Psoas muscle (tissue), 8 donors: ENCODE results near the gene EYA4. TPM values are rescaled to one million over a fixed set of nuclear protein-coding genes. Genes with fewer than 3 reads are reported as not detected.

ENCODE experiments used
- ATAC-seq, 4 donors: fragments of 200-7000 bp; cut with Tn5 transposase; one replicate each; pipeline ENCODE4 v1.9.1; 2020; ENCODE audit warnings: moderate library complexity in 3 of 4, mild to moderate bottlenecking in 2 of 4
- DNase-seq, 2 donors: peaks; one replicate each; pipeline ENCODE4 v3.0.0-alpha.2; 2020
- H3K27ac ChIP-seq: fragments of 200-600 bp; one replicate; pipeline ENCODE4 v1.8.0; 2022
- H3K27me3 ChIP-seq, 3 donors: fragments of 200-600 bp in 1 of 3; one replicate each; pipeline versions ENCODE4 v1.6.1 to v1.8.0; 2013 to 2022; ENCODE audit warnings: low read length in 2 of 3, mild to moderate bottlenecking in 2 of 3, moderate library complexity in 1 of 3; ENCODE audit not compliant: insufficient read depth in 3 of 3
- H3K36me3 ChIP-seq, 2 donors: fragments of 200-600 bp in 1 of 2; one replicate each; pipeline versions ENCODE4 v1.6.1 to v1.8.0; 2013 to 2022; ENCODE audit warnings: low read depth in 1 of 2, mild to moderate bottlenecking in 1 of 2, moderate library complexity in 1 of 2; ENCODE audit not compliant: insufficient read depth in 1 of 2
- H3K4me1 ChIP-seq: fragments of 200-600 bp; one replicate; pipeline ENCODE4 v1.8.0; 2022
- H3K4me3 ChIP-seq: fragments of 200-600 bp; one replicate; pipeline ENCODE4 v1.8.0; 2022; ENCODE audit warnings: mild to moderate bottlenecking
- H3K9me3 ChIP-seq: fragments of 200-600 bp; one replicate; pipeline ENCODE4 v1.8.0; 2022
- CTCF ChIP-seq: fragments of 200-600 bp; IDR thresholded peaks from one replicate; pipeline ENCODE4 v1.8.0; 2022; ENCODE audit warnings: antibody characterized with exemption
- WGBS, 3 donors: extraction: QIAGEN DNeasy Blood & Tissue Kit; methylation state at CpG; one replicate each; pipeline versions ENCODE4 v1.1.6 to v1.1.7; 2013; 5-methylcytosine and 5-hydroxymethylcytosine counted together
- intact Hi-C, 2 donors: fragments of 100-400 bp; cut with DNase I; formaldehyde crosslinking; loops; one replicate each; pipeline versions ENCODE4 v1.11.0 to v1.14.2; 2022
- polyA plus RNA-seq, 3 donors: library from polyadenylated mRNA; stranded (reverse); fragments of 200-250 nt; gene quantifications; one replicate each; pipeline ENCODE4 v1.2.3, GENCODE V29; 2013
- total RNA-seq, 4 donors: library from RNA; stranded (reverse); fragmentation: NEBNext Ultra II Directional in 2 of 4; extraction: Animal tissue kit (Norgen Biotek cat#: 25700) in 2 of 4; gene quantifications; one replicate each; pipeline versions ENCODE4 v1.2.1 to v1.2.4, GENCODE V29; 2021 to 2023
- donor health status: healthy with polysubstance abuse.
- donor health status: DM: no; HTN: no; CAD: no; lungs with moderate emphysema.
- donor health status: Bipolar disorder and iron deficiency.
- donor health status: healthy.
- donor health status: DM: yes; HTN: yes; CAD: no.
- donor health status: DM: no; HTN: no; CAD: no.
- donor health status: DM: no; HTN: no; CAD: no.
- donor health status: DM: yes; HTN: yes; CAD: no.

The EYA4 gene
- total and polyA plus RNA-seq, 7 donors: 5.6 to 48.3 (median 32.8) TPM

- TF ChIP-seq CTCF: no peak
- H3K4me3 ChIP-seq: no peak overlapping the region
- no peaks in the 10 kb centered on the region for H3K27me3 ChIP-seq
- ATAC-seq: no peak
- no peak for DNase-seq
- H3K27ac ChIP-seq: no peak overlapping the region
- H3K9me3 ChIP-seq: no peaks in the 10 kb centered on the region
- H3K4me1 ChIP-seq: peaks cover 33% of the 10 kb centered on the region
- WGBS, 3 donors: 60 to 76% (median 73%) methylated on average over 2 of the region's 2 CpGs
- intact Hi-C loops: loop anchor here in 1 of 2 donors (10.0 kb wide), 1 partner anchor 318 kb away; no protein-coding TSS in a partner anchor
- H3K36me3 ChIP-seq: no peaks in the 10 kb centered on the region
Observed at GRCh38 chr6:133392641-133393040, 151.5 kb downstream of the EYA4 start.

- peaks cover 32% of the 10 kb centered on the region for H3K4me1 ChIP-seq
- no peaks in the 10 kb centered on the region for H3K36me3 ChIP-seq
- no peak for TF ChIP-seq CTCF
- DNase-seq (no peak), ATAC-seq (no peak)
- intact Hi-C loops: loop anchor here in 1 of 2 donors (10.0 kb wide), 1 partner anchor 319 kb away; no protein-coding TSS in a partner anchor
- no peaks in the 10 kb centered on the region for H3K9me3 ChIP-seq
- peak overlapping the region; percentile 79 for H3K27ac ChIP-seq
- 22 to 39% (median 35%) methylated on average over 1 of the region's 1 CpG for WGBS, 3 donors
- no peaks in the 10 kb centered on the region for H3K27me3 ChIP-seq
- no peak overlapping the region for H3K4me3 ChIP-seq
Observed at GRCh38 chr6:133393891-133394290, 152.7 kb downstream of the EYA4 start.

GRCh38 chr6:133394630-133395029, 153.5 kb downstream of the EYA4 start:
- 26 to 33% (median 31%) methylated on average over 2 of the region's 2 CpGs for WGBS, 3 donors
- intact Hi-C loops: loop anchor here (5.0 to 10.0 kb wide), 2 partner anchors 38 to 320 kb away; no protein-coding TSS in a partner anchor
- TF ChIP-seq CTCF: no peak
- H3K9me3 ChIP-seq: no peaks in the 10 kb centered on the region
- DNase-seq: no peak
- H3K27me3 ChIP-seq: no peaks in the 10 kb centered on the region
- peaks cover 30% of the 10 kb centered on the region for H3K4me1 ChIP-seq
- H3K36me3 ChIP-seq: no peaks in the 10 kb centered on the region
- H3K4me3 ChIP-seq: peak overlapping the region; percentile 26
- ATAC-seq: peak; percentile 82 to 89 (median 86)
- H3K27ac ChIP-seq: peak overlapping the region; percentile 79

GRCh38 chr6:133396233-133396983, 155.3 kb downstream of the EYA4 start:
- no peak for DNase-seq
- intact Hi-C loops: loop anchor here (5.0 to 10.0 kb wide), 2 partner anchors 36 to 322 kb away; no protein-coding TSS in a partner anchor
- no peak for TF ChIP-seq CTCF
- Histone ChIP-seq H3K4me1 (peaks cover 27% of the 10 kb centered on the region), H3K36me3 (no peaks in the 10 kb centered on the region), H3K4me3 (no peak overlapping the region), H3K27me3 (no peaks in the 10 kb centered on the region), H3K9me3 (no peaks in the 10 kb centered on the region), H3K27ac (peak overlapping the region; percentile 27)
- ATAC-seq: peak; percentile 56 to 79 (median 73)
- WGBS, 3 donors: 38 to 51% (median 38%) methylated on average over 6 of the region's 6 CpGs
